ENCODE measurements around the gene LMOD1. TPM values are rescaled to one million over a fixed set of nuclear protein-coding genes. Genes with fewer than 3 reads are reported as not detected.
A peak's percentile ranks its signal among the peaks of the same experiment; 100 is the strongest.

Gene LMOD1
- total RNA-seq, 3 donors from 2014 or later: 11.6 to 442 (median 37.4) TPM

- TF ChIP-seq CTCF (IDR thresholded peaks at IDR 0.05): no peak
- DNase-seq (peak in 1 of 3 donors; percentile 10), ATAC-seq (no peak)
- H3K4me3 ChIP-seq: no peak overlapping the region
- H3K36me3 ChIP-seq (ENCODE audit: low read depth): no peaks in the 10 kb centered on the region
- no peaks in the 10 kb centered on the region for H3K9me3 ChIP-seq
- intact Hi-C loops (cut with DNase I, micrococcal nuclease): loop anchor here in 1 of 2 donors (5.0 kb wide), 1 partner anchor 232 kb away; the partner anchor contains the start of gene GPR37L1
- peaks cover 9% of the 10 kb centered on the region for H3K4me1 ChIP-seq (ENCODE audit: low read depth)
Observed at GRCh38 chr1:201890223-201890622, 56.1 kb downstream of the LMOD1 start.

- intact Hi-C loops (cut with DNase I, micrococcal nuclease): no loop called here
- no peak for TF ChIP-seq CTCF (IDR thresholded peaks at IDR 0.05)
- H3K4me1 ChIP-seq (ENCODE audit: low read depth): peaks cover 9% of the 10 kb centered on the region
Observed at GRCh38 chr1:201889090-201889968, 57.0 kb downstream of the LMOD1 start.

GRCh38 chr1:201888282-201889089 lies 57.9 kb downstream of the LMOD1 start, which contains the start of gene SHISA4:
Gene SHISA4 (plus strand): TSS chr1:201888898. CDS start chr1:201888995, 97 bp downstream.
- ATAC-seq: peak; percentile 87

More at GRCh38 chr1:201889090-201889968, 57.0 kb downstream of the LMOD1 start:
- no peak for ATAC-seq
- H3K9me3 ChIP-seq: no peaks in the 10 kb centered on the region
- DNase-seq: peak in 1 of 3 donors; percentile 15
- no peak overlapping the region for H3K4me3 ChIP-seq
- H3K36me3 ChIP-seq (ENCODE audit: low read depth): no peaks in the 10 kb centered on the region

GRCh38 chr1:201887116-201887866 lies 59.1 kb downstream of the LMOD1 start:
- Histone ChIP-seq H3K9me3 (no peaks in the 10 kb centered on the region), H3K36me3 (ENCODE audit: low read depth) (no peaks in the 10 kb centered on the region), H3K4me1 (ENCODE audit: low read depth) (peaks cover 9% of the 10 kb centered on the region), H3K4me3 (no peak overlapping the region)
- no peak for DNase-seq
- intact Hi-C loops (cut with DNase I, micrococcal nuclease): no loop called here
- ATAC-seq: no peak
- TF ChIP-seq CTCF (IDR thresholded peaks at IDR 0.05): no peak

More at GRCh38 chr1:201888282-201889089, 57.9 kb downstream of the LMOD1 start, which contains the start of gene SHISA4:
- TF ChIP-seq CTCF (IDR thresholded peaks at IDR 0.05): no peak
- Histone ChIP-seq H3K4me3 (peak within 1 kb of the TSS; percentile 20), H3K4me1 (ENCODE audit: low read depth) (peaks cover 9% of the 10 kb centered on the region), H3K36me3 (ENCODE audit: low read depth) (no peaks in the 10 kb centered on the region), H3K9me3 (no peaks in the 10 kb centered on the region)
- peak; percentile 47 to 73 (median 72) for DNase-seq
- intact Hi-C loops (cut with DNase I, micrococcal nuclease): no loop called here
